ENCODE measurements around the gene PLCB4. TPM values are rescaled to one million over a fixed set of nuclear protein-coding genes. Genes with fewer than 3 reads are reported as not detected.
A peak's percentile ranks its signal among the peaks of the same experiment; 100 is the strongest.

PLCB4 gene
- polyA plus RNA-seq, 1 experiment, result 8.8 TPM

DNA sequence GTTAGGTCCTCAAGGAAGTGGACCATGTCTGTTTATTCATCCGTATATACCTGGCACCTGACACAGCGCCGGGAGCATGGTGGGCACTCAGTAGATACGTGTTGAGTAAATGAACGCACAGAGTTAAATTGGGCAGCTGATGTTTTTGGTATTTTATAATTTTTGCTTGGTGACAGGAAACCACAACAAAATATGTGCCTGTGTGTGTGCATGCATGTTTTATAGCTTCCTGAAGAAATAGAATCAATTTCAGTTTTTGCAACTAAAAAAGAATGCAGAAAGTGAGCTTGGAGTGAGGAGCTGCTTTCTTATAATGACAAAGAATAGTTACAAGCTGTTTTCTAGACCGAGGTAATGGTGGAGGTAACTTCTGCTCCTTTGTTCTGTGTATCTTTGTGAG, 91.4 kb downstream of the PLCB4 start:
- Histone ChIP-seq H3K27me3 (ENCODE audit: control insufficient read depth, insufficient read depth, low read length) (no peaks in the 10 kb centered on the region), H3K36me3 (ENCODE audit: control insufficient read depth, insufficient read depth, low read length) (no peaks in the 10 kb centered on the region), H3K4me3 (ENCODE audit: low read depth, low read length) (no peak overlapping the region)
- CTCF ChIA-PET, result interaction anchor here (0.8 to 1.2 kb wide), 3 partner anchors 11 to 24 kb away, joined by 3 to 4 read pairs (median 3); no protein-coding TSS in a partner anchor
- DNase-seq (ENCODE audit: low read depth), result no peak
- POLR2A ChIA-PET, result interaction anchor here (0.8 kb wide), 1 partner anchor 13 kb away, joined by 3 read pairs; no protein-coding TSS in a partner anchor
- no peak for TF ChIP-seq CTCF (IDR thresholded peaks at IDR 0.05; ENCODE audit: insufficient read depth, low read depth, low read length)

DNA sequence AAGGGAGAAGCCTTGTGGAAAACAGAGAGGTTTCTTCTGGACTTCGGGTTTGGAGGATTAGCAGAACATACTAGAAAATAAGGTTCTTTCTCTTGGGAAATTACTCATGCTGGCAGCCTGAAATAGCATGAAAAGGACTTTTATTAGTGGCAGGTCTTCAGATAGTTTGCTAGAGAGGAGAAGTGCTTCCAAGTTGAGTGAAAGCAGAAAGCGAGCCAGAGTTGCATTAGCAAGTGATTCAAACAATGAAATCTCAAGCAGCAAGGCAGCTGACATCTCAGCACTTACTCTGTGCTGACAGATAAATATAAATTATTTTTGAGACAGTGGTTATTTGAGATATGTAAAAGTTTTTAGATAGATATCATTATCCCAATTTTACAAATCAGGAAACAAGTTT, 91.9 kb downstream of the PLCB4 start:
- no peak for TF ChIP-seq CTCF (IDR thresholded peaks at IDR 0.05; ENCODE audit: insufficient read depth, low read depth, low read length)
- DNase-seq (ENCODE audit: low read depth), result no peak
- Histone ChIP-seq H3K4me3 (ENCODE audit: low read depth, low read length) (0 out of 2 replicates have a peak overlapping the region, but pooled peaks have one; percentile 3), H3K27me3 (ENCODE audit: control insufficient read depth, insufficient read depth, low read length) (no peaks in the 10 kb centered on the region), H3K36me3 (ENCODE audit: control insufficient read depth, insufficient read depth, low read length) (no peaks in the 10 kb centered on the region)
- ChIA-PET CTCF (interaction anchor here (0.8 to 1.2 kb wide), 2 partner anchors 21 to 24 kb away, joined by 3 read pairs; no protein-coding TSS in a partner anchor), POLR2A (interaction anchor here (0.8 kb wide), 1 partner anchor 14 kb away, joined by 3 read pairs; no protein-coding TSS in a partner anchor)

- TF ChIP-seq CTCF (IDR thresholded peaks at IDR 0.05; ENCODE audit: insufficient read depth, low read depth, low read length), result no peak
- Histone ChIP-seq H3K4me3 (ENCODE audit: low read depth, low read length) (no peak overlapping the region), H3K27me3 (ENCODE audit: control insufficient read depth, insufficient read depth, low read length) (no peaks in the 10 kb centered on the region), H3K36me3 (ENCODE audit: control insufficient read depth, insufficient read depth, low read length) (no peaks in the 10 kb centered on the region)
- DNase-seq (ENCODE audit: low read depth), result no peak
- ChIA-PET CTCF (interaction anchor here (1.1 to 1.2 kb wide), 2 partner anchors 21 to 371 kb away, joined by 3 read pairs; no protein-coding TSS in a partner anchor), POLR2A (interaction anchor here (0.8 kb wide), 1 partner anchor 14 kb away, joined by 3 read pairs; no protein-coding TSS in a partner anchor)
Observed at GRCh38 chr20:9161311-9161710, 92.4 kb downstream of the PLCB4 start.

GRCh38 chr20:9163251-9163650, 94.4 kb downstream of the PLCB4 start:
- TF ChIP-seq CTCF (IDR thresholded peaks at IDR 0.05; ENCODE audit: insufficient read depth, low read depth, low read length), result no peak
- Histone ChIP-seq H3K4me3 (ENCODE audit: low read depth, low read length) (no peak overlapping the region), H3K27me3 (ENCODE audit: control insufficient read depth, insufficient read depth, low read length) (no peaks in the 10 kb centered on the region), H3K36me3 (ENCODE audit: control insufficient read depth, insufficient read depth, low read length) (no peaks in the 10 kb centered on the region)
- CTCF ChIA-PET, result no interaction called here
- DNase-seq (ENCODE audit: low read depth), result no peak
- POLR2A ChIA-PET, result no interaction called here

GRCh38 chr20:9163995-9164394, 95.1 kb downstream of the PLCB4 start:
- H3K27me3 ChIP-seq (ENCODE audit: control insufficient read depth, insufficient read depth, low read length), result no peaks in the 10 kb centered on the region
- no peaks in the 10 kb centered on the region for H3K36me3 ChIP-seq (ENCODE audit: control insufficient read depth, insufficient read depth, low read length)
- no peak for TF ChIP-seq CTCF (IDR thresholded peaks at IDR 0.05; ENCODE audit: insufficient read depth, low read depth, low read length)
- CTCF ChIA-PET, result no interaction called here
- H3K4me3 ChIP-seq (ENCODE audit: low read depth, low read length), result no peak overlapping the region
- no peak for DNase-seq (ENCODE audit: low read depth)
- POLR2A ChIA-PET, result no interaction called here

Measured in BJ (cell line).